T-helper 1 cell treated with Interleukin-12 subunit alpha and Interleukin-12 subunit beta and Interleukin-4 antibody, amounts not matched to agents 30 μg/mL and 1 μg/mL, for 36 hours (primary cell): ENCODE measurements around the gene NPIPA7.
"Not testable (repeated sequence)": the region's sequence is repeated elsewhere in the genome, so short reads cannot be mapped to it uniquely, and the experiment has no call there.

Experiments
- H3K27ac Mint-ChIP-seq: one replicate; pipeline ENCODE4 v1.8.0; 2021; ENCODE audit warnings: mild to moderate bottlenecking, mixed read lengths
- H3K27me3 Mint-ChIP-seq: one replicate; pipeline ENCODE4 v1.8.0; 2021; ENCODE audit warnings: low read depth, mixed read lengths
- H3K36me3 Mint-ChIP-seq: one replicate; pipeline ENCODE4 v1.8.0; 2021; ENCODE audit warnings: low read depth, mixed read lengths
- H3K4me1 Mint-ChIP-seq: one replicate; pipeline ENCODE4 v1.8.0; 2021; ENCODE audit warnings: low read depth, mixed read lengths
- H3K4me3 Mint-ChIP-seq: one replicate; pipeline ENCODE4 v1.8.0; 2021; ENCODE audit warnings: mild to moderate bottlenecking, moderate library complexity, mixed read lengths
- H3K9me3 Mint-ChIP-seq: one replicate; pipeline ENCODE4 v1.8.0; 2021; ENCODE audit warnings: mixed read lengths

The NPIPA7 gene

DNA sequence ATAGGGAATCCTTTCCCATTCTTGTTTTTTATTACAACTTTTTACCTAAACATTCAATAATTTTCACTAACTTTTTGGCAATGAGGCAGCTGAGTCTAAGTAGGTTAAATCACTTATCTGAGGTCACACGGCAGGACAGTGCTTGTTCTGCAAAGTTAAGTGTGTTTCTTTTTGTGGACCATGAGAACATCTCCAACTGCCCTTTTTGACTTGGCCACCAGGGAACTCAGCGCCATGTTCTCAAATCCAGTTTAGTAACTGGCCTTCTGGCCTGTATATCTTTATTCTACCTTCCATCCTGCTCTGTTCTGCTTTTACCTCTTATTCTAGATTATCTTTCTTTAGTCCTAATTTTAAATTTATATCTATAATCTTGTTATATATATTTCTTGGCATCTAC lies 23.4 kb downstream of the NPIPA7 start:
- H3K4me1 Mint-ChIP-seq, H3K4me3 Mint-ChIP-seq, H3K27me3 Mint-ChIP-seq, H3K27ac Mint-ChIP-seq, H3K9me3 Mint-ChIP-seq, H3K36me3 Mint-ChIP-seq: not testable (repeated sequence)

- not testable (repeated sequence) for H3K4me3 Mint-ChIP-seq, H3K9me3 Mint-ChIP-seq, H3K36me3 Mint-ChIP-seq, H3K4me1 Mint-ChIP-seq, H3K27me3 Mint-ChIP-seq, H3K27ac Mint-ChIP-seq
These were observed 25.3 kb downstream of the NPIPA7 start for GRCh38 chr16:16404283-16404682.

DNA sequence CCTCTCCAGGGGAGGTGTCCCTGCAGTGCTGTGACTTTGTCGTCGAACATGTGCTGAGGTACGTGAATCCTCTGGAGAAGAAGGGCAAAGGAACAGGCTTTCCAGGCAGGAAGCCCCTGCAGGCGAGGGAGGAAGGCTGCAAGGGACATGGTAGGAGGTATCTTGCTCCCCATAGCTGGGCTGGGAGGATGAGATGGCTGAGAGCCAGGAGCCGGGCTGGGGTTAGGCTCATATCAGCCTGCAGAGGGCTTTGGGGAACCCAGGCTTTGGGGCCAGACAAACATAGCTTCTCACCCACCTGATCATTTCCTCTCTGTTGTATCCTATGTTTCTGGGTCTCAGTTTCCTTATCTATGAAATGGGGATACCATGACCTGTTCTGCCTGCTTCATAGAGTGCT lies 26.5 kb downstream of the NPIPA7 start:
- not testable (repeated sequence) for H3K27me3 Mint-ChIP-seq, H3K4me3 Mint-ChIP-seq, H3K9me3 Mint-ChIP-seq, H3K4me1 Mint-ChIP-seq, H3K27ac Mint-ChIP-seq, H3K36me3 Mint-ChIP-seq

GRCh38 chr16:16408430-16408829 lies 29.5 kb downstream of the NPIPA7 start:
- H3K27ac Mint-ChIP-seq, H3K27me3 Mint-ChIP-seq, H3K9me3 Mint-ChIP-seq, H3K36me3 Mint-ChIP-seq, H3K4me3 Mint-ChIP-seq, H3K4me1 Mint-ChIP-seq: not testable (repeated sequence)

DNA sequence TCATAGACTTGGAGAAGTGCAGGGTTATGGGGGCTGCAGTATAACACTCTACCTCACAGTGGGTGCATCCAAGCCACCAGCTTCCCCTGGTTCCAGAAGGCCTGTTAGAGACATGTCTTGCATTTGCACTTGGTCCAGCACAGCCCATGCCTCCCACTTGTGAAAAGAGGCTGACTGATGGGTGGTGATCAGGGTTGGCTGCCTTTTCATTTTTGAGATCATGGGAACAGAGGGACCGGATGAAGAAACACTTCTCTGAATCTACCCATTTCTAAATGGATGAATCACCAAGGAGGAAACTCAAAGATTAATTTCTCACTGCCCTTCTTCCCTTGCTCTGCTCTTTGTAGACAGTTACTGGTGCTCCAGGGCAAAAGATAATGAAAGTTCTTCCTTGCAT lies 34.8 kb downstream of the NPIPA7 start:
- not testable (repeated sequence) for H3K36me3 Mint-ChIP-seq, H3K27ac Mint-ChIP-seq, H3K9me3 Mint-ChIP-seq, H3K27me3 Mint-ChIP-seq, H3K4me3 Mint-ChIP-seq, H3K4me1 Mint-ChIP-seq

- not testable (repeated sequence) for H3K9me3 Mint-ChIP-seq, H3K4me1 Mint-ChIP-seq, H3K27me3 Mint-ChIP-seq, H3K36me3 Mint-ChIP-seq, H3K27ac Mint-ChIP-seq, H3K4me3 Mint-ChIP-seq
These were observed 38.1 kb downstream of the NPIPA7 start for GRCh38 chr16:16417071-16417470.

- not testable (repeated sequence) for H3K9me3 Mint-ChIP-seq, H3K27me3 Mint-ChIP-seq, H3K4me3 Mint-ChIP-seq, H3K36me3 Mint-ChIP-seq, H3K27ac Mint-ChIP-seq, H3K4me1 Mint-ChIP-seq
These were observed 39.1 kb downstream of the NPIPA7 start for GRCh38 chr16:16417914-16418544.

DNA sequence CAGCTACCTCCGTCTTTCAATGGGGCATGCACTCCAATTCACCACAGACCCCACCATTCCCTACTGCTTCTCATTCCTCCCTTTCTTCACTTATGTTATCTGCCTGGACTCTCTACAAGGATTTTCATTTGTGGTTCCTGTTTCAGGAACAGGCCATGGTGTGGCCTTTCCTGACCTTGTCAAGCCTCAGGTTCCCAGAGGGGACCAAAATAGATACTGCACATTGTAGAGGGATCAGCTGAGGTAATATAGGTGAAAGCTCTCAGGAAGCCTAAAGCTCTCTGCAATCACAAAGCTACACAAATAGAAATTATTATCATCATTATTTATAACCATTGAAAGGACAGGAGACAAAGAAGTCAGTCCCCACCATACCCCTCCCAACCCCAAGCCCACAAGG lies 41.6 kb downstream of the NPIPA7 start:
- not testable (repeated sequence) for H3K36me3 Mint-ChIP-seq, H3K4me3 Mint-ChIP-seq, H3K27me3 Mint-ChIP-seq, H3K4me1 Mint-ChIP-seq, H3K9me3 Mint-ChIP-seq, H3K27ac Mint-ChIP-seq

- H3K9me3 Mint-ChIP-seq, H3K27ac Mint-ChIP-seq, H3K27me3 Mint-ChIP-seq, H3K36me3 Mint-ChIP-seq, H3K4me3 Mint-ChIP-seq, H3K4me1 Mint-ChIP-seq: not testable (repeated sequence)
These were observed 46.2 kb downstream of the NPIPA7 start for GRCh38 chr16:16425146-16425545.

- H3K36me3 Mint-ChIP-seq, H3K27me3 Mint-ChIP-seq, H3K4me3 Mint-ChIP-seq, H3K27ac Mint-ChIP-seq, H3K4me1 Mint-ChIP-seq, H3K9me3 Mint-ChIP-seq: not testable (repeated sequence)
These were observed 52.2 kb downstream of the NPIPA7 start for GRCh38 chr16:16431135-16431534.

- H3K4me1 Mint-ChIP-seq, H3K27me3 Mint-ChIP-seq, H3K36me3 Mint-ChIP-seq, H3K4me3 Mint-ChIP-seq, H3K27ac Mint-ChIP-seq, H3K9me3 Mint-ChIP-seq: not testable (repeated sequence)
These were observed 55.8 kb downstream of the NPIPA7 start for GRCh38 chr16:16434711-16435110.

- not testable (repeated sequence) for H3K4me3 Mint-ChIP-seq, H3K9me3 Mint-ChIP-seq, H3K27me3 Mint-ChIP-seq, H3K4me1 Mint-ChIP-seq, H3K27ac Mint-ChIP-seq, H3K36me3 Mint-ChIP-seq
These were observed 62.5 kb downstream of the NPIPA7 start for GRCh38 chr16:16441401-16441800.
